Astrocyte (in vitro differentiated cells and primary cell): Measurements from ENCODE around the gene NET1. TPM values are rescaled to one million over a fixed set of nuclear protein-coding genes. Genes with fewer than 3 reads are reported as not detected.

Experiments used
- DNase-seq: peaks from one replicate; pipeline ENCODE4 v3.0.0-alpha.2; 2010; ENCODE audit warnings: low read depth
- FAIRE-seq: peaks from 2 replicates; lab custom pipeline; 2011; peaks lifted over from hg19 to GRCh38; lab: Jason Lieb, UNC
- H2AFZ ChIP-seq: 2 replicates; pipeline ENCODE4 v1.6.0; 2012; ENCODE audit warnings: low read depth, low read length, inconsistent platforms
- H3K27ac ChIP-seq: 2 replicates; pipeline ENCODE4 v1.5.1; 2011; ENCODE audit warnings: low read depth, low read length, inconsistent platforms
- H3K27me3 ChIP-seq: 2 replicates; pipeline ENCODE4 v1.6.0; 2011; ENCODE audit warnings: low read length, inconsistent platforms; ENCODE audit not compliant: insufficient read depth
- H3K36me3 ChIP-seq: 2 replicates; pipeline ENCODE4 v1.5.1; 2011; ENCODE audit warnings: low read length, inconsistent platforms; ENCODE audit not compliant: insufficient read depth
- H3K4me1 ChIP-seq: 2 replicates; pipeline ENCODE4 v1.5.1; 2011; ENCODE audit warnings: low read length, inconsistent platforms; ENCODE audit not compliant: insufficient read depth
- H3K4me2 ChIP-seq: 2 replicates; pipeline ENCODE4 v1.6.0; 2012; ENCODE audit warnings: low read length, inconsistent platforms
- H3K4me3 ChIP-seq: 2 replicates; pipeline ENCODE4 v1.5.1; 2011; ENCODE audit warnings: low read depth, mild to moderate bottlenecking, low read length, inconsistent platforms; ENCODE audit not compliant: insufficient read depth
- H3K79me2 ChIP-seq: 2 replicates; pipeline ENCODE4 v1.6.0; 2012; ENCODE audit warnings: mild to moderate bottlenecking, low read length, inconsistent platforms; ENCODE audit not compliant: insufficient read depth
- H3K9ac ChIP-seq: 2 replicates; pipeline ENCODE4 v1.6.0; 2012; ENCODE audit warnings: mild to moderate bottlenecking, low read length, inconsistent platforms
- H3K9me3 ChIP-seq: 2 replicates; pipeline ENCODE4 v1.5.1; 2012; ENCODE audit warnings: low read depth, mild to moderate bottlenecking, low read length, inconsistent platforms; ENCODE audit not compliant: insufficient read depth
- H4K20me1 ChIP-seq: 2 replicates; pipeline ENCODE4 v1.6.0; 2012; ENCODE audit warnings: low read length, inconsistent platforms; ENCODE audit not compliant: insufficient read depth
- H3K27ac Mint-ChIP-seq: one replicate; pipeline ENCODE4 v1.8.0; 2021; ENCODE audit warnings: mild to moderate bottlenecking, mixed read lengths; ENCODE audit not compliant: unreplicated experiment
- H3K27me3 Mint-ChIP-seq: one replicate; pipeline ENCODE4 v1.8.0; 2021; ENCODE audit warnings: low read depth, mixed read lengths; ENCODE audit not compliant: unreplicated experiment
- H3K36me3 Mint-ChIP-seq: one replicate; pipeline ENCODE4 v1.8.0; 2021; ENCODE audit warnings: low read depth, mixed read lengths; ENCODE audit not compliant: unreplicated experiment
- H3K4me1 Mint-ChIP-seq: one replicate; pipeline ENCODE4 v1.8.0; 2021; ENCODE audit warnings: low read depth, mixed read lengths; ENCODE audit not compliant: unreplicated experiment
- H3K4me3 Mint-ChIP-seq: one replicate; pipeline ENCODE4 v1.8.0; 2021; ENCODE audit warnings: mild to moderate bottlenecking, moderate library complexity, mixed read lengths; ENCODE audit not compliant: unreplicated experiment
- H3K9me3 Mint-ChIP-seq: one replicate; pipeline ENCODE4 v1.8.0; 2021; ENCODE audit warnings: mild to moderate bottlenecking, mixed read lengths; ENCODE audit not compliant: unreplicated experiment
- CTCF ChIP-seq: IDR thresholded peaks from 2 replicates; pipeline ENCODE4 v1.5.1; 2011; ENCODE audit warnings: low read depth, mild to moderate bottlenecking, inconsistent platforms, low read length, moderate library complexity; ENCODE audit not compliant: insufficient read depth
- EZH2 ChIP-seq: IDR thresholded peaks from 2 replicates; pipeline ENCODE4 v1.6.1; 2012; ENCODE audit warnings: mild to moderate bottlenecking, low read length, inconsistent platforms; ENCODE audit not compliant: insufficient read depth
- total RNA-seq: library from RNA; stranded (reverse); gene quantifications from 2 replicates; pipeline ENCODE4 v1.2.1, GENCODE V29; 2021

The NET1 gene
- total RNA-seq, 1 donor from 2014 or later, result 43.5 TPM

- H3K9me3 ChIP-seq, result no peaks in the 10 kb centered on the region
- H3K9me3 Mint-ChIP-seq, result no peaks in the 10 kb centered on the region
- H3K9ac ChIP-seq, result no peak overlapping the region
- peaks cover 8% of the 10 kb centered on the region for H3K79me2 ChIP-seq
- H3K4me1 ChIP-seq, result no peaks in the 10 kb centered on the region
- no peaks in the 10 kb centered on the region for H3K4me1 Mint-ChIP-seq
- no peak for TF ChIP-seq CTCF
- no peak for TF ChIP-seq EZH2
- no peaks in the 10 kb centered on the region for H3K36me3 Mint-ChIP-seq
- H3K4me3 Mint-ChIP-seq, result no peak overlapping the region
- H4K20me1 ChIP-seq, result no peaks in the 10 kb centered on the region
- H3K27me3 Mint-ChIP-seq, result no peaks in the 10 kb centered on the region
- H3K4me2 ChIP-seq, result no peak overlapping the region
- DNase-seq (no peak), FAIRE-seq (no peak)
- no peak overlapping the region for H2AFZ ChIP-seq
- no peak overlapping the region for H3K27ac Mint-ChIP-seq
- H3K27me3 ChIP-seq, result no peaks in the 10 kb centered on the region
- no peak overlapping the region for H3K4me3 ChIP-seq
- H3K27ac ChIP-seq, result no peak overlapping the region
- H3K36me3 ChIP-seq, result no peaks in the 10 kb centered on the region
These were observed 28.7 kb downstream of the NET1 start for GRCh38 chr10:5441106-5441505.

- TF ChIP-seq EZH2 (no peak), CTCF (peak; percentile 77)
- Histone ChIP-seq H3K36me3 (no peaks in the 10 kb centered on the region), H3K9me3 (no peaks in the 10 kb centered on the region), H3K4me2 (no peak overlapping the region), H3K4me3 (no peak overlapping the region), H3K27ac (no peak overlapping the region), H2AFZ (no peak overlapping the region), H3K4me1 (no peaks in the 10 kb centered on the region), H3K27me3 (no peaks in the 10 kb centered on the region), H3K9ac (no peak overlapping the region), H4K20me1 (no peaks in the 10 kb centered on the region), H3K79me2 (peaks cover 14% of the 10 kb centered on the region)
- FAIRE-seq (no peak), DNase-seq (no peak)
- no peak overlapping the region for H3K27ac Mint-ChIP-seq
- no peaks in the 10 kb centered on the region for H3K4me1 Mint-ChIP-seq
- no peaks in the 10 kb centered on the region for H3K36me3 Mint-ChIP-seq
- no peaks in the 10 kb centered on the region for H3K9me3 Mint-ChIP-seq
- no peak overlapping the region for H3K4me3 Mint-ChIP-seq
- H3K27me3 Mint-ChIP-seq, result no peaks in the 10 kb centered on the region
These were observed 30.0 kb downstream of the NET1 start for GRCh38 chr10:5442065-5442989.

- Mint-ChIP-seq H3K4me3 (no peak overlapping the region), H3K27ac (no peak overlapping the region), H3K9me3 (no peaks in the 10 kb centered on the region), H3K36me3 (no peaks in the 10 kb centered on the region), H3K4me1 (no peaks in the 10 kb centered on the region), H3K27me3 (no peaks in the 10 kb centered on the region)
- Histone ChIP-seq H3K4me1 (no peaks in the 10 kb centered on the region), H3K36me3 (no peaks in the 10 kb centered on the region), H3K9ac (no peak overlapping the region), H3K27ac (no peak overlapping the region), H3K79me2 (peaks cover 21% of the 10 kb centered on the region), H3K9me3 (no peaks in the 10 kb centered on the region), H3K27me3 (no peaks in the 10 kb centered on the region), H3K4me2 (no peak overlapping the region), H2AFZ (no peak overlapping the region), H3K4me3 (no peak overlapping the region), H4K20me1 (no peaks in the 10 kb centered on the region)
- FAIRE-seq, result no peak
- TF ChIP-seq EZH2 (no peak), CTCF (no peak)
- no peak for DNase-seq
These were observed 30.6 kb downstream of the NET1 start for GRCh38 chr10:5442990-5443370.
